ENCODE results near the gene KIAA1755. TPM values are rescaled to one million over a fixed set of nuclear protein-coding genes. Genes with fewer than 3 reads are reported as not detected.

KIAA1755 gene
- total RNA-seq, 1 donor from 2014 or later: 17.8 TPM

- no peak overlapping the region for H3K4me3 Mint-ChIP-seq (ENCODE audit: unreplicated experiment)
- no peaks in the 10 kb centered on the region for H3K27me3 Mint-ChIP-seq (ENCODE audit: low read depth)
- H3K36me3 Mint-ChIP-seq (ENCODE audit: low read depth): no peaks in the 10 kb centered on the region
- no peak for DNase-seq (ENCODE audit: low spot score)
- no peak overlapping the region for H3K27ac Mint-ChIP-seq (ENCODE audit: unreplicated experiment)
- TF ChIP-seq, protein P1, sequence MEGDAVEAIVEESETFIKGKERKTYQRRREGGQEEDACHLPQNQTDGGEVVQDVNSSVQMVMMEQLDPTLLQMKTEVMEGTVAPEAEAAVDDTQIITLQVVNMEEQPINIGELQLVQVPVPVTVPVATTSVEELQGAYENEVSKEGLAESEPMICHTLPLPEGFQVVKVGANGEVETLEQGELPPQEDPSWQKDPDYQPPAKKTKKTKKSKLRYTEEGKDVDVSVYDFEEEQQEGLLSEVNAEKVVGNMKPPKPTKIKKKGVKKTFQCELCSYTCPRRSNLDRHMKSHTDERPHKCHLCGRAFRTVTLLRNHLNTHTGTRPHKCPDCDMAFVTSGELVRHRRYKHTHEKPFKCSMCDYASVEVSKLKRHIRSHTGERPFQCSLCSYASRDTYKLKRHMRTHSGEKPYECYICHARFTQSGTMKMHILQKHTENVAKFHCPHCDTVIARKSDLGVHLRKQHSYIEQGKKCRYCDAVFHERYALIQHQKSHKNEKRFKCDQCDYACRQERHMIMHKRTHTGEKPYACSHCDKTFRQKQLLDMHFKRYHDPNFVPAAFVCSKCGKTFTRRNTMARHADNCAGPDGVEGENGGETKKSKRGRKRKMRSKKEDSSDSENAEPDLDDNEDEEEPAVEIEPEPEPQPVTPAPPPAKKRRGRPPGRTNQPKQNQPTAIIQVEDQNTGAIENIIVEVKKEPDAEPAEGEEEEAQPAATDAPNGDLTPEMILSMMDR (IDR thresholded peaks at IDR 0.05): no peak
- H3K9me3 Mint-ChIP-seq (ENCODE audit: low read depth): peaks cover 2% of the 10 kb centered on the region
- H3K4me1 Mint-ChIP-seq (ENCODE audit: low read depth): peaks cover 50% of the 10 kb centered on the region
Observed at GRCh38 chr20:38177201-38177600, 83.3 kb downstream of the KIAA1755 start.

GRCh38 chr20:38175304-38176180 lies 85.0 kb downstream of the KIAA1755 start:
- no peak overlapping the region for H3K27ac Mint-ChIP-seq (ENCODE audit: unreplicated experiment)
- peaks cover 50% of the 10 kb centered on the region for H3K4me1 Mint-ChIP-seq (ENCODE audit: low read depth)
- H3K27me3 Mint-ChIP-seq (ENCODE audit: low read depth): no peaks in the 10 kb centered on the region
- TF ChIP-seq, protein P1 (IDR thresholded peaks at IDR 0.05): peak; percentile 15
- H3K36me3 Mint-ChIP-seq (ENCODE audit: low read depth): no peaks in the 10 kb centered on the region
- H3K9me3 Mint-ChIP-seq (ENCODE audit: low read depth): no peaks in the 10 kb centered on the region
- H3K4me3 Mint-ChIP-seq (ENCODE audit: unreplicated experiment): no peak overlapping the region
- DNase-seq (ENCODE audit: low spot score): no peak

DNA sequence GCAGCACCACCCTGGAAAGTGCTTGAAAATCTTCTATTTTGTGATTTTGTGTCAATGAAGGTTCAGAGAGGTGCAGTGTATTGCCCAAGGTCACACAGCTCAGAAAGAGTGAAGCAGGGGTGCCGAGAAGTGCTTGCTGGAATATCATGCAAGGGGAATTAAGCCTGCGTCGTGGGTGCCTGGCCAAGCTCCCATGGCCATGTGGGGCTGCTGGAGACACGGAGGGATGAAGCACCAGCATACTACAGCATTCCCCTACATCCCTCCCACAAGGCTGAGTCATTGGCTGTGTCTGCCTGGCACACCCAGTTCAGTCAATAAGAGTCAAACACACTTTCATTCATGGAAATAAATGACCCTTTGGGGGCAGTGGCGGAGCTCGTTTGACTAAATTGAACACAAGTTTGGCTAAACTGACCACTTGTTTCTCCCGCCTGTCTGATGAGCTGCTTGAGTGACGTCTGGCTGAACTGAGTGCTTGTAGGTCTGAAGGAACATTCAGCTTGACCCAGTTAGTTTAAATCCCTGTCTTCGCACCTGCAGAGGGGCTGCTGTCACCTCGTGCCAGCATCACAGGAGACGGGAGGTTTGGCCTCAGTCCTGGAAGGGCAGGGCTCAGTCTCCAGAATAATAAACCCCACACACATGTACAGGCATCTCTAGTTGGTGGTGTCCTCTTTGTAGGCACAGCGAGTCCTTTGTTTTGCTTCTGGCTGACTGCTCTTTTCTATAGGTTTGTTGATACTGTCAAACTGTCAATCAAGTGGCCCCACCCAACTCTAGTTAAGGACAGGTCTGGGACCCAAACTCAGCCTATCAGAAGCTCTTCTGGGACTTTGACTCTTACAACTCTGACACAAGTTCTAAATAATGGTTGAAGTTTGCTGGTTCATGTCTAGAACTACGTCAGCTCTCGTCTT lies 87.0 kb downstream of the KIAA1755 start:
- H3K27me3 Mint-ChIP-seq (ENCODE audit: low read depth): no peaks in the 10 kb centered on the region
- H3K4me3 Mint-ChIP-seq (ENCODE audit: unreplicated experiment): no peak overlapping the region
- H3K4me1 Mint-ChIP-seq (ENCODE audit: low read depth): peaks cover 48% of the 10 kb centered on the region
- DNase-seq (ENCODE audit: low spot score): no peak
- H3K9me3 Mint-ChIP-seq (ENCODE audit: low read depth): no peaks in the 10 kb centered on the region
- H3K36me3 Mint-ChIP-seq (ENCODE audit: low read depth): no peaks in the 10 kb centered on the region
- TF ChIP-seq, protein P1 (IDR thresholded peaks at IDR 0.05): peak; percentile 60
- H3K27ac Mint-ChIP-seq (ENCODE audit: unreplicated experiment): peak overlapping the region; percentile 85

DNA sequence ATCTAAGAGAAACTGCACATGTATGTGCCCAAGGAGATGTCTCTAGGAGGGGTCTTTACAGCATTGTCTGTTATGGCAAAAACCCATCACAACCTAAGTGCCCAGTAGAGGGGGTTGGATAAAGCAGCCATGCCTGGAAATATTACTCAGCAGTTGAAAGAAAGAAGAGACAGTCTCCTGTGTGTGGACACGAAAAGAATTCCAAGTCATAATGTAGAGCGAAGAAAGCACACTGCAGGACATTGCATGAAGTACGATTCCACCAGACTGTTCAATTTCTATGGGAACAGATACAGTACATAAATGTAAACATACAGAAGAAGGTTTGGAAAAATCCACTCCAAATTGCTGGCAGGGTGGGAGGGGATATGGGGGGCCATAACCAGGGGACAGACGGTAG lies 88.1 kb downstream of the KIAA1755 start:
- no peaks in the 10 kb centered on the region for H3K27me3 Mint-ChIP-seq (ENCODE audit: low read depth)
- peaks cover 59% of the 10 kb centered on the region for H3K4me1 Mint-ChIP-seq (ENCODE audit: low read depth)
- no peak overlapping the region for H3K4me3 Mint-ChIP-seq (ENCODE audit: unreplicated experiment)
- no peaks in the 10 kb centered on the region for H3K9me3 Mint-ChIP-seq (ENCODE audit: low read depth)
- no peaks in the 10 kb centered on the region for H3K36me3 Mint-ChIP-seq (ENCODE audit: low read depth)
- DNase-seq (ENCODE audit: low spot score): no peak
- peak overlapping the region; percentile 85 for H3K27ac Mint-ChIP-seq (ENCODE audit: unreplicated experiment)
- TF ChIP-seq, protein P1 (IDR thresholded peaks at IDR 0.05): peak; percentile 78

GRCh38 chr20:38171675-38172043 lies 88.9 kb downstream of the KIAA1755 start:
- Mint-ChIP-seq H3K4me3 (ENCODE audit: unreplicated experiment) (no peak overlapping the region), H3K27me3 (ENCODE audit: low read depth) (no peaks in the 10 kb centered on the region), H3K36me3 (ENCODE audit: low read depth) (no peaks in the 10 kb centered on the region), H3K27ac (ENCODE audit: unreplicated experiment) (no peak overlapping the region), H3K9me3 (ENCODE audit: low read depth) (no peaks in the 10 kb centered on the region), H3K4me1 (ENCODE audit: low read depth) (peaks cover 65% of the 10 kb centered on the region)
- no peak for DNase-seq (ENCODE audit: low spot score)
- TF ChIP-seq, protein P1 (IDR thresholded peaks at IDR 0.05): no peak

All from chondrocyte (in vitro differentiated cells).